Kidney capillary endothelial cell (primary cell): ENCODE results near the gene KLHDC1.
"Not testable (repeated sequence)": the region's sequence is repeated elsewhere in the genome, so short reads cannot be mapped to it uniquely, and the experiment has no call there.

ENCODE experiments used
- DNase-seq: peaks from one replicate; pipeline ENCODE4 v3.0.0-alpha.2; 2018; ENCODE audit warnings: low spot score

Gene KLHDC1

DNA sequence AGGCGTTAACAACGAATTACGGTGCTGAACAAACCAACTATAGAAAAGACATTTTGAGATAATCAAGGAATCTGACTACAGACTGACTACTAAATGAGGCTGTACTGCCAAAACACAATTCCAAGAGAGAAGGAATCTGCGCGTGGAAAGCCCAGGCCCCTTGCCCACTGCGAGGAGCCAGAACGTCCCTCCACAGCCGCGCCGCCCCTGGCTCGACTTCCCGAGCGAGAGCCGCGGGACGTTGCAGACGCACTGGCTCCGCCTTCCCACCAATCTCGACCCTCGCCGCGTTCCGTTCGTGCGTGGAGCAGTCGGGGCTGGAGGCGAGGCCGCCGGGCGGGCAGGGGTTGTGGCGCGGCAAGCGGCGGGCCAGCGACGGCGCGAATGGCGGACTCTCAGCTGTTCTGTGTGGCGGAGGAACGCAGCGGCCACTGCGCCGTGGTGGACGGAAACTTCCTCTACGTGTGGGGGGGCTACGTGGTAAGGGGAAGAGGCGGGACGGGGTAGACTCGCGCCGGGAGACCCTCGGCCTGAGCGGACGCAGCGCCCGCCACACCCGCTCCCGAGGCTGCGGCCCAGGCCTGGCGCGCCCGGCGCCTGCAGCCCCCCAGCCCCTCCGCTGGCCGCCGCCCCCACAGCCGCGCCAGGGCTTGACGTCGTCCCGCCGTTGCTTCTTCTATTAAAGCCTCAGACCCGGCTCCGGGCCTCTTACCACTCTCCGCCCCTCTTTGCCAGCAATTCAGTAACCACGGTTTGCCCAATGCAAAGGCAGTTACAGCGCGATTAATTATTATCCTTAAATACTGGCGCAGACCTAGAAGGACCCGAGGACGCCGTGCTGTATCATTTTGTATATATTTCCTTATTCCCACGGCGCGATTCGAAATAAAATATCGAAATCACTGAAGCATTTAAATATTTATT is at the start of gene KLHDC1:
Gene KLHDC1 (plus strand): TSS at position 310 of the 924 bp plus-strand sequence. CDS start 75 bp downstream, at position 385.
- peak; percentile 36 for DNase-seq

DNA sequence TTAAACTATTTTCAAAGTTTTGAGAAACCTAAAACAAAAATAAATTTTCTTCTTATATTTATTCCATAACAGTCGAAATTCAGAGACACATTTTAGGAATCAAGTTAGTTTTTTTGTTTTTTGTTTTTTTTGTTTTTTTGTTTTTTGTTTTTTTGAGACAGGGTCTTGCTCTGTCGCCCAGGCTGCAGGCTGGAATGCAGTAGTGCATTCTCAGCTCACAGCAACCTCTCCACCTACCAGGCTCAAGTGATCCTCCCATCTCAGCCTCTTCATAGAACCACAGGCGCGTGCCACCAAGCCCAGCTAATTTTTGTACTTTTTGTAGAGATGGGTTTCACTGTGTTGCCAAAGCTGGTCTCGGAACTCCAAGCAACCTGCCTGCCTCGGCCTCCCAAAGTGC is 39.4 kb upstream of the KLHDC1 start:
- no peak for DNase-seq

DNA sequence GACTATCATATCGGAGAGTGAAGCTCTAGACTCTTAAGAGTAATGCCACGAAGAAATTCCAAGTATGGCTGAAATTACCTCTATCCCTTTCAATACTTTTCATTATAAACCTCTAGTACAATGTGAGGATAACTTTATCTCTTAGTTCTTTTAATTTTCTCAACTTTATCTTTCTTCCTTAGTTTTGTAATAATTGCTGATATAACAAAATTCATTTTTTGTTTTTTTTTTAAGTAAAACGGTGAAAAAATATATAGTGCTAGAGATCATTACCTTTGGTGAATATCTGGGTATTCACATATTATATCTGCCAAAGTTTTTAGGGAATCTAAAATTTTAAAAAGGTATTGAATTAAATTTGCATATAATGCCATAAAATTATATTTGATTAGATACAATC is 38.4 kb upstream of the KLHDC1 start:
- DNase-seq: no peak

DNA sequence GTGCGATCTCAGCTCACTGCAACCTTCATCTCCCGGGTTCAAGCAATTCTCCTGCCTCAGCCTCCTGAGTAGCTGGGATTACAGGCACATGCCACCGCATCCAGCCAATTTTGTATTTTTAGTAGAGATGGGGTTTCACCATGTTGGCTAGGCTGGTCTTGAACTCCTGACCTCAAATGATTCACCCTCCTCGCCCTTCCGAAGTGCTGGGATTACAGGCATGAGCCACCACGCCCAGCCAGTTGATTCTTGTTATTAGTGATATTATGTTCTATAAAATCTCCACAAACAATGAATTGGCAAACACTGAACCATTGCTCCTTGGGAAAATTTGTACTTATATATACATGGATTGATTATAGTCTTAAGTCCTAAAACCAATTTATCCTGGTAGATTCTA is 35.4 kb upstream of the KLHDC1 start:
- DNase-seq: not testable (repeated sequence)

DNA sequence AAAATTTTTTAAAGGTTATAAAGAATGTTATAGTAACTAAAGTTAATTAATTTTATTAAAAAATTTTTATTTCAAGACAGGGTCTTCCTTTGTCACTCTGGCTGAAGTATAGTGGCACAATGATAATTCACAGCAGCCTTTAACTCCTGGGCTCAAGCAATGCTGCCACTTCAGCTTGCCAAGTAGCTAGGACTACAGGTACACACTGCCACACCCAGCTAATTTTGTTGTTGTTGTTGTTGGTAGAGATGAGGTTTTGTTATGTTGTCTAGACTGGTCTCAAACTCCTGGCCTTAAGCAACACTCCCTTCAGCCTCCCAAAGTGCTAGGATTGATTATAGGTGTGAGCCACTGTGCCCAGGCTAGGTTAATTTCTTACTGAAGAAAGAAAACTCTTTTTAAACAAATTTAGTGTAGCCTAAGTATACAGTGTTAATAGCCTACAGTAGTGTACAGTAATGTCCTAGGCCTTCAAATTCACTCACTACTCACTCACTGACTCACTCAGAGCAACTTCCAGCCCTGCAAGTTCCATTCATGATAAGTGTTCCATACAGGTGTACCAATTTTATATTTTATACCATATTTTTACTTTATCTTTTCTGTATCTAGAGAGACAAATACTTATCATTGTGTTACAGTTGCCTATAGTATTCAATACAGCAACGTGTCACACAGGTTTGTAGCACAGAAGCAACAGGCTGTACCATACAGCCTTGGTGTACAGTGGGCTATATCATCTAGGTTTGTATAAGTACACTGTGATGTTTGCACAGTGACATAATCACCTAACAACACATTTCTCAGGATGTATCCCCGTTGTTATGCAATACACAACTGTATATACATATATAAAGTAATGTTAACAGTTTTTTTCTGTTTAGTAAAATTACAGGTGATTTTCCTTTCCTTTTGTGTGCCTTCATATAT is 33.1 kb upstream of the KLHDC1 start:
- DNase-seq: no peak

- DNase-seq: no peak
Observed at GRCh38 chr14:49670475-49670874, 22.4 kb upstream of the KLHDC1 start.

DNA sequence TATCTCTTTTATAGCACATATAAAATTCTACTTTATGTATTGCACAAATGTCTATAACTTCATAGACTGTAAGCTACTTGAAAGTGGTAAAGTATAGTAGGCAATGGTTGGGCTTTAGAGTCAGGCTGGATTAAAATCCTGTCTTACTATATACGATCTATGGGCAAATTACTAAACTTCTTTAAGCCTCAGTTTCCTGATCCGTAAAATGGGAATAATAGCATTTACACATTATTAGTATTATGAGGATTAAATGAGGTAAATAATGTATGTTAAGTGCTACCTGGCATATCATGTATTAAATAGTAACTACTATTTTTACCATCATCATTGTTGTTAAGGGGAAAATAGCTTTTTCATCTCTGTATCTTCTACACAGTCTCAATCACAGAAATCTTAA is 19.3 kb upstream of the KLHDC1 start:
- DNase-seq: no peak

- no peak for DNase-seq
Observed at GRCh38 chr14:49677643-49678042, 15.3 kb upstream of the KLHDC1 start.

DNA sequence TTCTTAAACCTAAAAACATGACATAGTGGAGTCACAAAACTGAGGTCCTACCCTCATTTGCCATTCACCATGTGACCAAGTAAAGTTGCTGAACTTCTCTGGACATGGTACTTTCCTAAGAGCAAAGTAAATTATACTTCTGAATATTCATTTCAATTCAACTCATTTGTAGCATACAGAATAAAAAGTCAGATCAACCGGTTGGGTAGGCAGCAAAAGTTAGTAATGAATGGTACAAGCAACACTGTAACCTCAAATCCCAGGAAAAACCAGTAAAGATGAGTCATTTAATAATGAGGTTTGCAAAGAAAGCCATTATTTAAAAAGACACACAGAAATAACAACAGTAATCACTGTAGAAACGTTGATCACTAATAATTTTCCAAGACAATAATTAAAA is 13.6 kb upstream of the KLHDC1 start:
- DNase-seq: no peak

DNA sequence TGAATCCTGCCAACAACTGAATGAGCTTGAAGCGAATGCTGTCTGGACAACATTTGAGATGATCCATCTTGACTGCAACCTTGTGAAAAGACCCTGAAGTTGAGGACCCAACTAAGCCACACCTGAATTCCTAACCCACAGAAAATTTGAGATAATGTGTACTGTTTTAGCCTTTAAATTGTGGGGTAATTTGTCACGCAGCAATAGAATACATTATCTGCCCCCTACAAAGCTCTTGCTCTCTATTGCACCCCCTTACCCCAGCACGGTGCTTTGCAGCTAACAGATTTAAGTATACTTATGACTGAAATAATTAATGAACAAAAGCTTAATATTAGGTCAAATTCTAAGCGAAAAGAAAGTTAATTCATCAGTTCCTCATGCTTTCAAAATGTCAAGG is 6.5 kb upstream of the KLHDC1 start:
- no peak for DNase-seq

DNA sequence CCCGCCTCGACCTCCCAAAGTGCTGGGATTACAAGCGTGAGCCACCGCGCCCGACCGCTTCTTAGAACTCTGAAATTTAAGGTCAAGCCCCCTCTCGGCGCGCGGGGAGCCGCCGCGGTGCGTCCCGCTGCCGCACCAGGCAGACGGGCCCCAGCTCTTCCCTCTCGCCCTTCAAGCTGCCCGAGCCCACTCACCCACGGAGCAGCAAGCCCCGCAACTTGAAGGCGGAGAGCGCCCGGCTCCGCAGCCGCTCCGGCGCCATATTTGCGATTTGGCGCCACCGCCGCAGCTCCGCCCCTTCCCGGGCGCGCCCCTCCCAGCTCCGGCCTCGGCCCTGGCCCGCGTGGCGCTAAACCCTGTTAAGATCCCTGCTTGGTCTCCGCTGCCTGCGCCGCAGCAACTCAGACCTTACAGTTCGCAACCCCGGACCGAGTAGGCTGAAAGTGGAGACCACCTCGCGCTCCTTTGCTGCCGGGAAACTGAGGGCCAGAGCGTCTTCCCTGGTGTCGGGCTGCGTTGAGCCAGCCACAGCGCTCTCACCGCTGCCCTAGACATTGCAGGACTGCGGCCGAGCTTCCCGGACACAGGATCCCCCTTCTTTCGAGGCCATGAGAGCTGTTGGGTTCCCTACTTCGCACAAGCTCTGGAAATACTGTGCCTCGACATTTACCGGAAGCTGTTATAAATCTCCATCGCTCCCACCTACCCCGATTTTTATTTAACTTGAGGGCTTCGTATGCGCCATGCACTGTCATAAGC is 4.8 kb upstream of the KLHDC1 start, which contains the start of gene POLE2:
Gene POLE2 (minus strand): TSS at position 273 of the 759 bp plus-strand sequence. CDS start 11 bp downstream, at position 262.
- DNase-seq: peak; percentile 65

DNA sequence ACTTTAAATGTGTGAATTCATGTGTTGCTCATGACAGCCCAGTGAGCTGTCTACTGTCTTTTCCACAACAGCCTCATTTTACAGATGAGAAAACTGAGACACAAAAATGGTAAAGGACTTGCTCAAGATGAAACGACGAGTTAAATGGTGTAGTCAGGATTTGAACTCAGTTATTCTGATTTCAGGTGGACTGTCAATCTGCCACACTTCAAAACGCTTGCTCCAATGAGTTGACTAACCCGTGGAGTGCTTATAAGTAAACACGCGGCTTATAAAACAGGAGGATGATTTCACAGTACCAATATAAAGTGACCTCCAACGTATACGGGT is 4.3 kb upstream of the KLHDC1 start:
- DNase-seq: no peak

DNA sequence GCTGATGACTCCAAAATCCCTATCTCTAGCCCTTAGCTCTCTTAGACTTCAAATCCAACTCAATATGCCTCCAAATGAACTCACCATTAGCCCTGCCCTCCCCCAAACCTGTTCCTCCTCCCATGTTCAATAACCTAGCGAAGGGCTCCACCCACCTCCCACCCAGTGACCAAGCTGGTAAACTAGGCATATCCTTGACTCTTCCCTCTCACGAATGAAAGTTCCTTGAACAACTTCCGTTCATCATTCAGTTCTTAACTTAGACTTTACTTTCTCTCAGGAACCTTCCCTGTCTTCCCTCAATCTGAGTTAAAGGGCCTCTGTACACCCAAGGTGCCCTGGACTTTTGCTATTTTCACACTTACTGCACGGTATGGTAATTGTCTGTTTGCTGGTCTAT is 1.9 kb upstream of the KLHDC1 start:
- no peak for DNase-seq

- DNase-seq: no peak
Observed at GRCh38 chr14:49692193-49692757, 645 bp upstream of the KLHDC1 start.

GRCh38 chr14:49693735-49694124 is 810 bp downstream of the KLHDC1 start:
- not testable (repeated sequence) for DNase-seq

GRCh38 chr14:49702725-49703124 is 9.8 kb downstream of the KLHDC1 start:
- DNase-seq: no peak

DNA sequence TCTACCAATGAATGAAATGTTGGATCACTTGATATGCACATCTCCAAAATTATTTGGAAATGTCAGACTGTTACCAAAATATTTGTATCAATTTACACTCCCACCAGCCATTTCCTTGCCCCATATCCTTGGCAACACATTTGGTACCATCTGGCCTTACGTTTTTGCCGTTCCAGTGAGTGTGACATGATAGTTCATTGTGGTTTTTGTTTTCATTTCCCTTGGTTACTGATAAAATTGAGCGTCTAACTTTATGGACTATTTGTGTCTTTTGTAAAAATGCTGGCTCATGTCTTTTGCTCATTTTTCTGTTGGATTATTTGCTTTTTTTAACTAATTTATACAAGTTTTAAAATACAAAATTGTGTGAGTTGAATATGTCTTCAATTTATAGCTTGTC is 11.0 kb downstream of the KLHDC1 start:
- DNase-seq: no peak

GRCh38 chr14:49704471-49704870 is 11.6 kb downstream of the KLHDC1 start:
- not testable (repeated sequence) for DNase-seq

GRCh38 chr14:49710993-49711392 is 18.1 kb downstream of the KLHDC1 start:
- not testable (repeated sequence) for DNase-seq

GRCh38 chr14:49720744-49721143 is 27.8 kb downstream of the KLHDC1 start:
- DNase-seq: no peak

DNA sequence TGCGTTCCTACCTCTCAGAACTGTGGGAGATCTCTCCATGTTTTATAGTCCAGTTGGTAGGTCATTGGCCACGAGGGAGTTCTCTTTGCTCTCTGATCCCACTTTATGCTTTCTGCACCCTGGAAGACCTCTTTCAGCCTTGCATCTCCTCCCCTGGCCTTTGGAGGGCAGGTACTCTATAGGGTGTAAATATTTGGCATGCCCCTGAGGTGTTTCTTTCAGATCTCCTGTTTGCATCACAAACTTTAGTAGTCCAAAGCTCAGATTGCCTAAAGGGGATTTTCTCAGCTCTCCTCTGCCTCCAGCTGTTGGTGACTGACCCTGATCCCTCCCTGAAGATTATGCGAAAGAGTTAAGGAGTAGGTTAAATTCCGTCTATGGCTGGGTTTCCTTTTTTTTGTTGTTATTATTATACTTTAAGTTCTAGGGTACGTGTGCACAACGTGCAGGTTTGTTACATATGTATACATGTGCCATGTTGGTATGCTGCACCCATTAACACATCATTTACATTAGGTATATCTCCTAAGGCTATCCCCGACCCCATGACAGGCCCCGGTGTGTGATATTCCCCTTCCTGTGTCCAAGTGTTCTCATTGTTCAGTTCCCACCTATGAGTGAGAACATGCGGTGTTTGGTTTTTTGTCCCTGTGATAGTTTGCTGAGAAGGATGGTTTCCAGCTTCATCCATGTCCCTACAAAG is 29.0 kb downstream of the KLHDC1 start:
- not testable (repeated sequence) for DNase-seq
